Forelimb muscle (tissue), 1 donor: ENCODE results near the gene NPHP1. TPM values are rescaled to one million over a fixed set of nuclear protein-coding genes. Genes with fewer than 3 reads are reported as not detected.
"Not testable (repeated sequence)": the region's sequence is repeated elsewhere in the genome, so short reads cannot be mapped to it uniquely, and the experiment has no call there.

Experiments used
- DNase-seq: peaks from one replicate; pipeline ENCODE4 v3.0.0-alpha.2; 2013; ENCODE audit warnings: low read depth
- polyA plus RNA-seq: library from polyadenylated mRNA; unstranded; fragments of 120-200 nt; gene quantifications from one replicate; pipeline ENCODE4 v1.2.1, GENCODE V29; 2013; ENCODE audit not compliant: insufficient read length

The NPHP1 gene
- polyA plus RNA-seq, 1 donor = 6.4 TPM

- DNase-seq = no peak
Observed at GRCh38 chr2:110198016-110198415, 6.8 kb downstream of the NPHP1 start.

DNA sequence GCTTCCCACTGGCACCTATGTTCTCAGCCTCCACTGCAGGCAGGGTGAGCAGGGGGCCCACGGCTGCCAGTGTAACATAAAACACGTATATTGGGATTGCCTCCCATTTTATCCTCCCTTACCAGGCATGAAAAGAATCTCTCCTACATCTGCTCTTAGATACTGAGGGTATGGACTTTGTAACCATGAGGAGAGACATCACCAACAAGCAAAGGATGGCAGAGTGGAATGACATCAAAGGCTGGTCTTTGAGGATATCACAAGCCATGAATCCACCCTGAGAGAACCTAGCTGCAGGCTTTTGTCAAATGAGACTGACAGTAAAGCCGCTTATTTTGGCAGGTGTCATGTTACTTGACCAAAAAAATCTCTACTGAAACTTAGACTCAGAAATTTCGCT lies 7.4 kb downstream of the NPHP1 start:
- DNase-seq = no peak

DNA sequence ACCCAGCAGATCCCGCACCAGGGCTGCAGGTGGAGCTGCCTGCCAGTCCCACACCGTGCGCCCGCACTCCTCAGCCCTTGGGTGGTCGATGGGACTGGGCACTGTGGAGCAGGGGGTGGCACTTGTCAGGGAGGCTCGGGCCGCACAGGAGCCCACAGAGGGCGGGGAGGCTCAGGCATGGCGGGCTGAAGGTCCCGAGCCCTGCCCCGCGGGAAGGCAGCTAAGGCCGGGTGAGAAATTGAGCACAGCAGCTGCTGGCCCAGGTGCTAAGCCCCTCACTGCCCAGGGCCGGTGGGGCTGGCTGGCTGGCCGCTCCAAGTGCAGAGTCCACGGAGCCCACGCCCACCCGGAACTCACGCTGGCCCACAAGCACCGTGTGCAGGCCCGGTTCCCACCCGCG lies 14.6 kb downstream of the NPHP1 start:
- DNase-seq = not testable (repeated sequence)

DNA sequence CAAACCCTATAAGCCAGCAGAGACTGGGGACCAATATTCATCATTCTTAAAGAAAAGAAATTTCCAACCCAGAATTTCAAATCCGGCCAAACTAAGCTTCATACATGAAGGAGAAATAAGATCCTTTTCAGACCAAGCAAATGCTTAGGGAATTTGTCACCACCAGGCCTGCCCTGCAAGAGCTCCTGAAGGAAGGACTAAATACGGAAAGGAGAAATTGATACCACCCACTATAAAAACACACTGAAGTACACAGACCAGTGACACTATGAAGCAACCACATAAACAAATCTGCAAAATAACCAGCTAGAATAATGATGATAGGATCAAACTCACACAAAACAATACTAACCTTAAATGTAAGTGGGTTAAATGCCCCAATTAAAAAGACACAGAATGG lies 22.4 kb downstream of the NPHP1 start:
- no peak for DNase-seq

- DNase-seq = no peak
Observed at GRCh38 chr2:110180036-110180435, 24.8 kb downstream of the NPHP1 start.

GRCh38 chr2:110173523-110173922 lies 31.3 kb downstream of the NPHP1 start:
- no peak for DNase-seq

DNA sequence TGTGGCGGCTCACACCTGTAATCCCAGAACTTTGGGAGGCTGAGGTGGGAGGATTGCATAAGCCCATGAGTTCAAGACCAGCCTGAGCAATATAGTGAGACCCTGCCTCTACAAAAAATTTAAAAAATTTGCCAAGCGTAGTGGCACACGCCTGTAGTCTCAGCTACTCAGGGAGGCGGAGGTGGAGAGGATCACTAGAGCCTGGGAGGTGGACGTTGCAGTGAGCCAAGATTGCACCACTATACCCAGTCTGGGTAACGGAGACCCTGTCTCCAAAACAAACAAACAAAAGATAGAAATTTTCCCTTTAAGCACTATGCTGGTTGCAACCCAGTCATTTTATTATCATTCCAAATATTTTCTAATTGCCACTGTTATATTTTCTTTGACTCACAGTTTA lies 32.3 kb downstream of the NPHP1 start:
- DNase-seq = no peak

DNA sequence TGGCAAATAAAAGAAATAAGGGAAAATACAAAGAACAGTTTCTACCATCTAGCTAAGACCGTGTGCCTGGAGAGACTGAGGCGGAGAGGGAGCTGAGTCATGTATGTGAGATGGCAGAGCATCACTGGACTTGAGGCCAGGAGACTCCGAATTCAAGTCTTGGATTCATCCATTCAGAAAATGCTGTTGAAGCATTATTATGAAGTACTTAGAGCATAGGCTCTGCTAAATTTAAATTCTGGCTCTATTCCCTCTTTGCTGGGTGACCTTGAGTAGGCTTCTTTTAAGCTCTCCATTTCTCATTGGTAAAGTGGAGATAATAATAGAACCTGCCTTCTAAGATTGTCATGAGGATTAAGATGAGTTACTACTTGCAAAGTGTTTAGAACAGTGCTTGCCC lies 34.7 kb downstream of the NPHP1 start:
- DNase-seq = no peak

DNA sequence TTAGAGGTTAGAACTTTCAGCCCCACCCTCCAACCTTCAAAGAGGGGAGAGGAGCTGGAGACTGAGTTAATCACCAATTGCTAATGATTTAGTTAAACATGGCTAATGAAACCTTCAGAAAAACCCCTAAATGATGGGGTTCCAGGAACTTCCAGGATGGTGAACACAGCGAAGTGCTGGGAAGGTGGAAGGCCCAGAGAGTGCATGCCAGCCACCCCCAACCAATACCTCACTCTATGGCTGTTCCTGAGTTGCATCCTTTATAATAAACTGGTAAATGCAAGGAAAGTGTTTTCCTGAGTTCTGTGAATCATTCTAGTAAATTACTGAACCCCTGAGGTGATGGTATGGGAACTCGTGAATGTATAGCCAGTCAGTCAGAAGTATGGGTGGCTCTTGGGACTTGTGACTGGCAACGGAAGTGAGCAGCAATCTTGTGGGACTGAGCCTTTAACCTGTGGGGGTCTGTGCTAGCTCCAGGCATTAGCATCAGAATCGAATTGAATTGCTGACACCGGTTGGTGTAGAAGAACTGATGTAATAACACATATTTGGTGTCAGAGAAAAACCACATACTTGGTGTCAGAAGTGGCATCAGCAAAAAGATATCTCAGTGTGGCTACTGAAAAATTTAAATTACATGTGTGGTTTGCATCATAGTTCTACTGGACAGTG lies 37.4 kb downstream of the NPHP1 start:
- no peak for DNase-seq

DNA sequence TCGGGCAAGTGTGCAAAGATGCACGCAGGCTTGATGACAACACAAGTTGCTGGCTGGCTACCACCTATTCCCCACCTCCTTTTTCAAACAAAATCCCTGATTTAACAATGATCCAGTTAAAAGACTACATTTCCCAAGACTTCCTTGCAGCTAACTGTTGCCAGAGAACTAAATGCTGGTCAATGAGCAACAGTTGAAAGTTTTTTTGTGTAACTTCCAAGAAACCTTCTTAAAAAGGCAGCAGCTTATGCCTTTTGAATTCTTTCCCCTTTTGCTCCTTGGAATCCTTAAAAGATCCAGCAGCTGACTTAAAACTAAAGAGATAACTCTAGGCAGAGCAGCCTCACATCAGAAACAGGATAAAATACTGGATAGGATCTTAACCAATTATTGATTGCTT lies 38.5 kb downstream of the NPHP1 start:
- no peak for DNase-seq

DNA sequence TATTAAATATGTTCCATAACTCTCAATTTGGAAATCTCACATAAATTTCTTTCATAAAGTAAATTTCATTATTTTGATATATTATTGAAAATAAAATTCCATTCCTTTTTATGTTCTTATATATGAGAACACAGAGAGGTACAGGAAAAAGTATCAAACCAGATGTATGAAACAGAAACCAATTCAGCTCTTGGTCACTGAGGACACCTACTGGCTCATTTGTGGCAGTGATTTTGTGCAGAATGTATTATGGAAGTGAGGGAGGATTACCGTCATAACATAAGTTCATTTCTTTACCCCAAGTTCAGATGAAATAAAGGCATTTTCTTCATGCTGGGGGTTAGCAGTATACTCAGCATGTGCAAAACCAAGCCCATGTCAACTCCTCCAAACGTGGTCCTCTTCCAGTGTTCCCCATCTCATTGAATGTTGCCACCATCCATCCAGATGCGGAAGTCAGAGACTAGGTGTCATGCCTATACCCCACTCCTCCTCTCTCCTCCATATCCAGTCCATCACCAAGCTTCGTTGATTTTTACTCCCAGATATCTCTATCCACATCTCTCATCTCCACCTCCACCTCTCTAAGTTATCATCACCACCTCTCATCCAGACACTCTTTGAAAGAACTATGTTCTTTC lies 47.5 kb downstream of the NPHP1 start:
- peak; percentile 25 for DNase-seq

DNA sequence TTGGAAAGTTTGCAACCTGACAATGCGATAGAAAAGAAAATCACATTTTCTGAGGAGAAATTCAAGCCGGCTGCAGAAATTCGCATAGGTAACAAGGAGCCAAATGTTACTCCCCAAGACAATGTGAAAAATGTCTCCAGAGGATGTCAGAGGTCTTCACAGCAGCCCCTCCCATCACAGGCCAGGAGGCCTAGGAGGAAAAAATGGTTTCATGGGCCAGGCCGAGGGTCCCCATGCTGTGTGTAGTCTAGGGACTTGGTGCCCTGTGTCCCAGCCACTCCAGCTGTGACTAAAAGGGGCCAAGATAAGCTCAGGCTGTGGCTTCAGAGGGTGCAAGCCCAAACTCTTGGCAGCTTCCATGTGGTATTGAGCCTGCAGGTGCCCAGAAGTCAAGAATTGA lies 50.0 kb downstream of the NPHP1 start:
- DNase-seq = not testable (repeated sequence)

GRCh38 chr2:110154188-110154587 lies 50.6 kb downstream of the NPHP1 start:
- not testable (repeated sequence) for DNase-seq

DNA sequence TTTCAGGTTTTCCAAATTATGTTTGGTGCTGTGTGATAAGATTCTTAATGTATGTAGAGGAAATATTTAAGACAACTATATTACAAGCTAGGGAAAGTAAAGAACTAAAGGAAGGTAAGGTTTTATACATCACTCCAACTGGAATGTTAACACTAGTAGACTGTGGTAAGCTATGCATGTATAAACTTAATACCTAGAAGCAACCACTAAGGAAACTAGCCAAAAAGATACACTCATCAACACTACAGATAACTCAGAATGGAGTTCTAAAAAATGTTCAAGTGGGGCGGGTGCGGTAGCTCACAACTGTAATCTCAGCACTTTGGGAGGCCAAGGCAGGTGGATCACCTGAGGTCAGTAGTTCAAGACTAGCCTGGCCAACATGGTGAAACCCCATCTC lies 51.4 kb downstream of the NPHP1 start:
- no peak for DNase-seq

DNA sequence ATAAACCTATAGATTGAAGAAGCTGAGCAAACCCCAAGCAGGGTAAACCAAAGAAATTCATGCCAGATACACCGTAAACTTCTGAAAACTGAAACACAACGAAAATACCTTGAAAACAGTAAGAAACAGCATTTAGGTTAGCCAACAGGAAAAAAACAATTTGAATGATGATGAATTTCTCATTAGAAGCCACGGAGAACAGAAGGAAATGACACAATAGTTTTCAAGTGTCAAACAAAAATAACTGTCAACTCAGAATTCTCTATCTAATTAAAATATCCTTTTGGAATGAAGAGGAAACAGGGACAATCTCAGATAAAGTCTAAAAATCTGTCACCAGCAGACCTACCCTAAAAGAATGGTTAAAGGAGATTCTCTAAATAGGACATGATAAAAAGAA lies 51.9 kb downstream of the NPHP1 start:
- no peak for DNase-seq

DNA sequence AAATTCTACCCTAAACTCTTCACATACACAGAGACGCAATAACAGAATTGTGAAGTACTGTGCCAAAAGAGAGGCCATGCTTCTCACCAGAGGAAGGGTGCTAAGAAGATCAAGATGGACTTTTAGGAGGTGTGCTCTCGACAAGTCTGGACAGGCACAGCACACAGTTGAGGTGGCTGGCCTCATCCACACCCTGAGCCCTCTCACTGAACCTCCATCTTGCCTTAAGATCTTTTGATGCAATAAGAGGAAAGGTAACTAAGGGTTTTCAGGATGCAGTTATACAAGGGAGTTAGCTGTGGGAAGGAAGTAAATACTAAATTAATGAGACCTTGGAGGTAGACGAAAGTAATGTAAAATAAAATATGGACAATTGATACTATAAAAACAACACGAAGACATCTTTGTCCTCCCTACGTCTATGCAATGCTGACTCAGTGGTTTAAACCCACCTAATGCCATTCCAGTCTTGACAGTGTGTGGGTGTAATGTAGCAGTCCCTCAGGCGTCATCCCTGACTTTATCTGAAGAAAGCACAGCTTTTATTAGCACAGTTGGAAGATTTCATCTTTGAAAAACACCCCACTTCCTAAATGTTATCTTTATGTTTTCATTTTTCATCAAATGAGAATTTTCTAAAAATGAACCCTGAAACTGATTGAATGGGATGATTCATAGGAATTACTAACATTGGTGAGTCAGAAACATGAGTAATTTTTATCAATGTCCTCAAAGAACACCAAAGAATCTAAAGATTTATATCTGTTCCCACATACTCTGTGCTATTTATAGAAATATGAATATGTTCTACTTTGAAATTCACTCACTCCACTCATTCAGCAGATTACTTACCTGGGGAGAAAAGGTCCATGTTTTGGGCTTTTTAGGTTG lies 55.2 kb downstream of the NPHP1 start:
- DNase-seq = no peak

DNA sequence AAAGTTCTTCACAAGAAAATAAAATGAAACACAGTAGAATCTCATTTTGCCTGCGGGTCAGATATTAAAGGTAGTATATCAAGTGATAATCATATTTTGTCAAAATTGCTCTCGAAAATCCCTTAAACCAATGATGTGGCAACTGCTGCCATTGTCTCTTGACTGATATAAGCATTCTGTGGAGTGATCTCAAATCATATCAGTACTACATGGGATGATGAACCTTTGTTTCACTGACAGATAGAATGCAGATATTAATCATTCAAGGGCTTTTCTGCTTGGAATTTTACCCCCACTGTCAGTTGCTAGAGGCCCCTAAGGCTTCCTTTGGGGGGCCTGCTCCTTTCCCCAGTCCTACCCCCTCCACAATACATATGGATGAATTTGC lies 57.9 kb downstream of the NPHP1 start:
- DNase-seq = no peak

DNA sequence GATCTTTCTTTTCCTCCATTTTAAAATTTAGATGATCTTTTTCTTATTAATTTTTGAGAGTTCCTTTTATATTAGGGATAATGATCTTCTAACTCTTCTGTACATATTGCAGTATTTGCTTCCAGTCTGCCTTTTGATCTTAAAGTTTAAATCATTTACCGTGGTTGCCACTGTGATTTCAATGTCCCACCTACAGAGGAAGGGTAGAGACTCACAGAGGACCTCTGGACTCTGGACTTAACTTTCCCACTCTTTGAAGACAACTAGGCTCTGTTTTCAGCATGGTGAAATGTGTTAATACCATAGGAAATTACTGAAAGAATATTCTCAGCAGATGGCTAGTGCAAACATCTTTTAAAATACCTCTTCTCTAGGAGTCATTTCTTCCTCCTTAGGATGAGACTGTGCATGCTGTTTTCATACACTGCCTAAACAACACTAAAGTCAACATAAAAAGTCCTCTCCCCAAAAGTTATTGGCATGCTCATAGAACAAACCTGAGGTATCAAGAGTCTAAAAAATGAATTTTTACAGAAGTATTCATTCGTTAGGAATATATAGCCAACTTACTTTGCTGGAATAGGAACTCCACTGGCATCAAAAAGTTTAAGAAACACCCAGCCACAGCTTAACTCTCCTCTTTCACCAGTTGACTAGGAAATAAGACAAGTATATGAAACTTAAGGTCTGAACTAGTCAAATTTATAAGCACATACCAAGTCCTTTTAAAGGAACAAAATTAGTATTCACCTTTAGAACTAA lies 58.4 kb downstream of the NPHP1 start:
- DNase-seq = no peak

DNA sequence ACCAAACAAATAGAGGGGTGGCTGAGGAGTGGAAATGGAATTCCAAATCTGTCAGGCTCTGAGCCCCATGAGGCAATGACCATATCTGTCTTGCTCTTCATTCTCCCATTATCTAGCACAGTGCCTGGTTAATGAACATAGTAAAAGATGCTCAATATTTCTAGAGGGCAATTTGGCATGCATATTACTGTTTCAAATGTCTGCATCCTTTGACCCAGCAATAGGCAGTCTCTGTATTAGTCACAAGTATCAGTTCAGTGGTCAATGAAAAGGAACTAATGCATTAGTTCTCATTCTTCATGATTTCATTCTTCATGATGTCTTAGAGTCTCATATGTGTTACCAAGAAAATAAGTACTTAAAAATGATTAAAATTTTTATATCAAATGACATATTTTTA lies 60.8 kb downstream of the NPHP1 start:
- no peak for DNase-seq

DNA sequence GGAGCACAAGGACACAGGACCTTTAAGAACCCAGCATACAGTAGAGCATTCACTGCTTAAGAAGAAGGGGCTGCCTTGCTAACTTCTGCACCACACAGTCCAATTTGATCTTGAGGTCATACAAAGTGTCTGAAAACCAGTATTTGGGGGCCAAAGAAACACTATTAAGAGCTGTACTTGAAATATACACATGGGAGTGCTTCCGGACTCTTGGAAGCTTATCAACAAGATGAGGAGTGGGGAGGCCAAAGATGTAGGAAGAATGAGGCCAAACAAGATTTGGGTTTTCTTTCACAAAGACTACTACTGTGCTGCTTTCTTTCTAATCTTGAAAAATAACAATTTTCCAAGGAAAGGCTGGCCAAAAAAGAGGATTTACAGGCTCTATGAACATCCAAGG lies 64.4 kb downstream of the NPHP1 start:
- peak; percentile 1 for DNase-seq

- DNase-seq = no peak
Observed at GRCh38 chr2:110134025-110134424, 70.8 kb downstream of the NPHP1 start.

GRCh38 chr2:110131166-110131565 lies 73.6 kb downstream of the NPHP1 start:
- DNase-seq = no peak
